GM19043 (cell line): ENCODE measurements around the gene ATP5ME.
"Not testable (repeated sequence)": the region's sequence is repeated elsewhere in the genome, so short reads cannot be mapped to it uniquely, and the experiment has no call there.

ENCODE experiments used
- ATAC-seq: cut with Tn5 transposase; IDR thresholded peaks from one replicate; pipeline ENCODE4 v1.9.1; 2021; ENCODE audit warnings: low read depth; ENCODE audit not compliant: unreplicated experiment

Gene ATP5ME

DNA sequence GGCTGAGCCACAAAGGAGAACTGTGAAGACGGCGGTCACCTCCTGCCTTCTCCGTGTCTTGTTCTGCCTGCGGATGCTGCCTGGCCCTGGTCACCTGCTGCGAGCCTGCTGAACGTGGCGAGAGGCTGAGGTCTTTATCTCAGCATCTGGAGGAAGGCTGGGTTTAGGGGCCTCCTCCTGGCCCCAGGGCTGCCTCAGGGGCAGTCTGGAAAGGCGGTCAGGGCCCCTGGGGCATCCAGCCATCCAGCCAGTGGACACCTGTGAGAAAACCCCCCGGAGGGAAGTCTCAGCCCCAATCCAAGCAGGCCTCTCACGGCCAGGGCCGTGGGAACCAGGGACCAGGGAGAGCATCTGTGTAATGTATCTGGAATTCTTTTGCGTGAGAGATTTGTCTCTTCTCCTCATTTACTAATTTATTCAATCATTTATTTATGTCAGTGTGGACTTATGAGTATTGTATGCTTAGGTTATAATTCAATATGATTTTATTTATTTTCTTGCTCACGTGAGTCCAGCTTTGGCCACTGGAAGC is 37.4 kb downstream of the ATP5ME start:
- ATAC-seq = no peak

GRCh38 chr4:635851-636627 is 38.0 kb downstream of the ATP5ME start:
- no peak for ATAC-seq

DNA sequence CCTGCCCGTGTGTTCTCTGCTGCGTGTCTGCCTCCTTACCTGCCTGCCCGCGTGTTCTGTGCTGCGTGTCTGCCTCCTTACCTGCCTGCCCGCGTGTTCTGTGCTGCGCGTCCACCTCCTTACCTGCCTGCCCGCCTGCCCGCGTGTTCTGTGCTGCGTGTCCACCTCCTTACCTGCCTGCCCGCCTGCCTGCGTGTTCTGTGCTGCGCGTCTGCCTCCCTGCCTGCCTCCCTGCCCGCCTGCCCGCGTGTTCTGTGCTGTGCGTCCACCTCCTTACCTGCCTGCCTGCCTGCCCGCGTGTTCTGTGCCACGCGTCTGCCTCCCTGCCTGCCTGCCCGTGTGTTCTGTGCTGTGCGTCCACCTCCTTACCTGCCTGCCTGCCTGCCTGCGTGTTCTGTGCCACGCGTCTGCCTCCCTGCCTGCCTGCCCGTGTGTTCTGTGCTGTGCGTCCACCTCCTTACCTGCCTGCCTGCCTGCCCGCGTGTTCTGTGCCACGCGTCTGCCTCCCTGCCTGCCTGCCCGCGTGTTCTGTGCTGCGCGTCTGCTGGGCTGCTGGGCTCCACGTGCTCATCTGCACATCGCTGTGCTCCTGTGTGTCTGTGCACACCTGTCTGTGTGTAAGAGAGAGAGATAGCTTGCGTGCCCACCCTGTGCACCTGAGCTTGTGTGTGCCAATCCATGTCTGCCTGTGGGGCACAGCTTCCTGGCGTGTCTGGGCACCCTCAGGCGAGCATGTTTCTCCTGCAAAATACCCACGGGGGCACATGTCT is 38.8 kb downstream of the ATP5ME start:
- ATAC-seq = not testable (repeated sequence)

GRCh38 chr4:634599-634985 is 39.5 kb downstream of the ATP5ME start:
- ATAC-seq = no peak

DNA sequence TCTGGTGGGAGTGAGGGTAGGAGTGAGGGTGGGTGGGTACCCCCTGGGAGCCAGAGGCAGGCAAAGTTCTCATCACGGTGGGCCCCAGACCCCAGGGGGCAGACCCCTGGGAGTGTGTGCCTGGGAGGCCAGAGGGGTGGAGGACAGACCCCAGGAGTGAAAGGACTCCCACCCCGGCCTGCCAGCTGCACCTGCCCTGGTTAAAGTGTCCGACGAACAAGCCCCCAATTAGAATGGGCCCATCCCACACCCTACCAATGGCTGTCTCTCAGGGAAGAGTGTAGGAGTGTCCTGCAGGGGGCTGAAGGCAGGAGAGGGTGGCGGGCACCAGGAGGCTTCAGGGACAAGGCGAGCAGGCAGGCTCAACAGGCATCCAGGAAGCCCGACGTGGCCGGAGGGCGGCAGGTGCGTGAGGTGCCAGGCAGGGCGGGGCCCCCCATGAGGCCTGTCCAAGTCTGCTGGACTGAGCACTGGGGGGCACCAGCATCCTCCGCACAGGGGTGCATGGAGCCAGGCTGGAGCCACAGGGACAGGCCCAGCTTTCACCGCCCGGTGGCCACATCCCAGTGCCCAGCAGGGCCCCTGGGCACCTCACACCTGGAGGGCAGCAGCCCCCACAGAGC is 40.0 kb downstream of the ATP5ME start:
- no peak for ATAC-seq

- no peak for ATAC-seq
These were observed 40.7 kb downstream of the ATP5ME start for GRCh38 chr4:633406-633805.

GRCh38 chr4:632926-633325 is 41.1 kb downstream of the ATP5ME start:
- no peak for ATAC-seq

GRCh38 chr4:632196-632790 is 41.8 kb downstream of the ATP5ME start:
- no peak for ATAC-seq

DNA sequence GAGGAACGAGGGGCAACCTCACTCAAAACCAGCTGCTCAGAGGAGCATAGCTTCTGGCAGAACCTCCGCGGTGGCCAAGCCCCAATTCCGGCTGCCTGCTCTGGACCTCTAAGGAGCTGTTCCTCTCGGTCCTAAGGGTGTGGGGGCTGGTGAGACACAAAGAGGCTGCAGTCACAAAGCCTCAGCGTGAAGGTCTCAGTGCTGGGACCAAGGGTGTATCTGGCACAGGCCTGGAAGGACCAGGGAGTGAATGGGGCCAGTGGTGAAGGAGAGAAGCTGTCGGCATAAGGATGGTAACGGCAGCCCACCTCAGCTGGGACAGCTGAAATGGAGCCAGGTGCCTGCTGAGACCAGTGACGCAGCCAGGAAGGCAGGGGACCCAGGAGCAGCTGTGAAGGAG is 43.4 kb downstream of the ATP5ME start:
- no peak for ATAC-seq

DNA sequence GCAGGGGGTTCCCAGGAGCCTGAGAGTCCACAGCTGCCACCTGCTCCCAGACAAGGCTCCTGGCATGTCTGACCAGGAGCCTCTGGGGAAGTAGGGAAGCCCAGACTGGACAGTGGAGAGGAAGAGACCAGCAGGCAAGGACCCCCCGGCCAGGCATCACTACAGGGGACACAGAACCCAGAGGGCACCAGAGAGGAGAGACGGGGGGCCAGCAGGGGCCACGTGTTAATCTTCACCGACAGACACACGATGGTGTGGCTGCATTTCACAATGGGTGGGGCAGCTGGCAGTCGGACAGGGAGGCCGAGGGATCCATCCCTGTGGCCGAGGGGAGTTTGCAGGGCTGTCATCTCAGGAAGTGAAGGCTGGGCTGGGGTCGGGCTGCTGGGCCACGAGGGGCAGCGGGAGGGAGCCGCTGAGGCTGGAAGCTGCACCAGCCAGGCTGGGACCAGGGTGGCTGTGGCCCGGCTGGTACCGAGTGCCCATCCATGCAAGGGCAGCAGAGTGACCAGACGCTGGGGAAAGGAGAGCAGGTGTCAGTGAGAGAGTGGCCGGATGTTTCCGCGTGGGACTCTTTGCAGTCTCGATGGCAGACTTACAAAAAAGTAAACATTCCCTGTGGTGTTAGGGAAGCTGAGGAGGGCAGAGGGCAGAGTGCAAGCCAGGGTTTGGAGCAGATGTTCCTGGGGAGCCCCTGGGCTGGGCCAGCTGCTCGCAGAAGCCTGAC is 44.0 kb downstream of the ATP5ME start:
- no peak for ATAC-seq

DNA sequence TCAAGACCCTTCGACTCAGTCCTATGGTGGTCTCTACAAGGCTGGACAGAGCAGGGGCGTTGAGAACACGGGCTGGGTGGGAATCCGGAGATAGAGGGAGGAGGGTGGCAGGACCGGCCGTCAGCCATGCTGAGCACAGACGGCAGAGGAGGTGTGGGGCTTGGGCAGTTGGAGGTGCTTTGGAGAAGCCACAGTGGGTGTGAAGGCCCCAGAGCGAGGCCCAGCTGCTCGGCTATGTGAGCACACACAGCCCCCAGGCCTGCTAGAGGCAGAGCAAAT is 44.5 kb downstream of the ATP5ME start:
- ATAC-seq = no peak

DNA sequence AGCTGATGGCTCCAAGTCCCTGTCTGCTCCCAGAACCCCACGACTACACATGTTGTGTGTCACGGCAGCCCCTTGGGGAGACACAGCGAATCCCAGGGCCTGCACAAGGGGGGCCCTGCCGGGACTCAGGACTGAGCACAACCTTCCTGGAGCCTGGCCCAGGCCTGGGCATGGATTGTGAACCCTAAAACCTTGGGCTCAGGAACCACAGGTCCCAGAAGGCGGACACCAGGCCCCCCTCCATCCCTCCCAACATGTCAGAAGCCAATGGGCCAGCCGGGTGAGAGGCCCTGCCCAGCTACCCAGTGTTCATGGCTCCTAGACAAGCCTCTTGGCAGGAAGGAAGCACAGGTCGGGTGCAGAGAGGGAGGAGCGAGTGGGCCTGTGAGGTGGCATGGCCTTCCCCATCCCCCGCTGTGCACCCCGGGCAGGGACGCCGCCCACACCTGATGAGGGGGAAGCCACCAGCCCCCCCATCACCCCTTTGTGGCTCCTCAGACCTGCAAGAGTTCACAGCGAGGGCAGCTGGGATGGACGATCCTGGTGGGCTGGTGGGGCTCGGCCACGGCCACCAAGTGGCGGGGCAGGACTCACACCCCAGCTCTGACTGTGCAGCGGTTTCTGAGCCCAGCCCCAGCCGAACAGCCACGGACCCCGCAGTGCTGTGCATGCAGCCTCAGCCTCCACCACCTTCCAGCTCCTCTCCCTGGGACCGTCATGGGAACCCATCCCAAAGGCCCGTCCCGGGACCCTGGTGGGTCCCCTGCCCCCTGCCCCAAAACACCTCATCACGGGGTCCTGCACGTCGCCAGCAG is 45.0 kb downstream of the ATP5ME start:
- no peak for ATAC-seq

DNA sequence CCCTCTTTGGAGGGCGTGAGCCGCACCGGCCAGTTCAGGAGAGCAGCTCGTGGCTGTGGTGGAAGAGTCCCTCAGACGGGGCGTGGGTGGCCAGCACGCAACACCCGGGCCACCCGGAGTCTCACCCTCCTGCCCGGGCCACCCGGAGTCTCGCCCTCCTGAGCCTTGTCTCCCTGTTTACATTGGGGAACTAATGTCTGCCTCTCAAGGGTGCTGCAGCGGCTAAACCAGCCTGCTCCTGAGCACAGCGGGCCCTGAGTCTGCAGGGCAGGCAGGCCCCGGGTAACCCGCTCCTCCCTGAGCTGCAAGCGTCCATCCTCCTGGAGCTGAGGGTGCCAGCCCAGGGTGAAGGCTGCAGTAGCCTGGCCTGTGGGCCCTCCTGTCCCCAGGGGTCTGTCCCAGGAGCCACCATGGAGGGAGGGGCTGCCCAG is 45.8 kb downstream of the ATP5ME start:
- no peak for ATAC-seq

- no peak for ATAC-seq
These were observed 46.5 kb downstream of the ATP5ME start for GRCh38 chr4:627347-628125.

DNA sequence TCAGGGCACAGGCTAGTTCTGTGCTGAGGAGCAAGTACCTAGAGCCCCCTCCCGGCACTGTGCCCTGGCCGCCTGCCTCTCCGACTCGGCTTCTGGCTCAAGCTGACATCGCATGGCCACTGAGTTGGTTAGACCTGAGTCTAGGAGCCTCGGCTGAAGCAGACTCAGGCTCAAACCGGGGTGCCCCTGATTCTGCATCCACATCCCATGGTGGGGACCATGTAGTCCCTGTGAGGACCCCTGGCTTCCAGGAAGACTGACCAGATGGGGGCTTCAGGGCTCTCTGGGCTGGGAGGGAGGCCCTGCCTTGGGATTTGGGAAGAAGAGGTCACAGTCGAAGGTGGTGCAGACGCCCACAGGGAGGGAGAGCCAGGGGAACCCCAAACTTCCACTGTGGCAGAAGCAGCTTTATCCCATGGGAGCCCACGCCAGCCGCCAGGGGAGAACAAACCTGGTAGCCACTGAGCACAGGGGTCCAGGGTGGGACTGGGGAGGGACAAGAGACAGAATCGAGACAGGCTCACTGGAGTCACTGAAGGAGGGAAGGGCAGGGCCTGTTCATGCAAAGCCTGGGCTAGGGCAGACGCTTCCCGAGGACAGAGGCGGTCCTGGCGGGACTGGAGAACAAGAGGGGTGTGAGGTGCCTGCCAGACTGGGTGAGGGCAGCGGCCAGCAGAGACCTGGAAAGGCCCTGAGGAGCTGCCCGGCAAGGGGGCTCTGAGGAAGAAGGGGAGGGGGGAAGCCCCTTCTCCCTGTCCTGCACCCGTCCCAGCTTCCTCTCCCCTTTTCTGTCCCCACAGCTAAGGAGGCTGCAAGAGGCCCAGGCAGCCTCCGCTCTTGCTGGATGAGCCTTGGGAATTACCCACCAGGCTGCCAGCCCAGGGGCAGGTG is 47.6 kb downstream of the ATP5ME start:
- no peak for ATAC-seq

- no peak for ATAC-seq
These were observed 48.4 kb downstream of the ATP5ME start for GRCh38 chr4:625631-626161.

- no peak for ATAC-seq
These were observed 49.1 kb downstream of the ATP5ME start, which contains the start of gene PDE6B for GRCh38 chr4:624705-625590. PDE6B (plus strand) TSS chr4:625573; CDS start chr4:625627, 54 bp downstream.
